ENCODE measurements around the gene MCOLN1.
"Not testable (repeated sequence)": the region's sequence is repeated elsewhere in the genome, so short reads cannot be mapped to it uniquely, and the experiment has no call there.

Gene MCOLN1

DNA sequence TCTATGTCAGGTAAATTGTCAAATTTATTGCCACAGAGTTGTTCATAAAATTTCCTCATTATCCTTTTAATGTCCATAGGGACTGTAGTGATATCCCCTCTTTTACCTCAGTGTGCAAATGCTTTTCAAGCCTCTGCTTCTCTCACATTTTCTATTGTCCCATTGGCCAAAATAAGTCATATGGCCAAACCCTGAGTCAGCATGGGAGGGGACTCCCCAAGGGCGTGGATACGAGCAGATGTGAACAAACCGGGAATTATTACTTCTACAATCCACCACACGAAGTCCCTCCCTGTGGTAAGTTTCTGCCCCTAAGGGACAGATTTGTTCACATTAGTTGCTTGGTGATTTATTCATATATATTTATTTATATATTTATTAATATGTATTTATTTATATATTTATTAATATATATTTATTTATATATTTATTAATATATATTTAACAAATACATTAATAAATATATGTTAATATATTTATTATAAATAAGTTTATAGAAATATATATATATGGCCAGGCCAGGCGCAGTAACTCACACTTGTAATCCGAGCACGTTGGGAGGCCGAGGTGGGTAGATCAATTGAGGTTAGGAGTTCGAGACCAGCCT lies 53.1 kb downstream of the MCOLN1 start:
- no peak for DNase-seq (ENCODE audit: low read depth)

DNA sequence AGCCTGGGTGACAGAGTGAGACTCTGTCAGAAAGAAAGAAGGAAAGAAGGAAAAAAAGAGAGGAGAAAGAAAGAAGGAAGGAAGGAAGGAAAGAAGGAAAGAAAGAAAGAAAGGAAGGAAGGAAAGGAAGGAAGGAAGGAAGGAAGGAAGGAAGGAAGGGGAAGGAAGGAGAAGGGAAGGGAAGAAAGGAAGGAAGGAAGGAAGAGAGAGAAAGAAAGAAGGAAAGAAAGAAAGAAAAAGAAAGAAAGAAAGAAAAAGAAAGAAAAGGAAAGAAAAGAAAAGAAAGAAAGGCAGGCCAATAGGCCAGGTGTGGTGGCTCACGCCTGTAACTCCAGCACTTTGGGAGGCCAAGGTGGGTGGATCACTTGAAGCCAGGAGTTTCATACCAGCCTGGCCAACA lies 55.0 kb downstream of the MCOLN1 start:
- DNase-seq (ENCODE audit: low read depth) = not testable (repeated sequence)

DNA sequence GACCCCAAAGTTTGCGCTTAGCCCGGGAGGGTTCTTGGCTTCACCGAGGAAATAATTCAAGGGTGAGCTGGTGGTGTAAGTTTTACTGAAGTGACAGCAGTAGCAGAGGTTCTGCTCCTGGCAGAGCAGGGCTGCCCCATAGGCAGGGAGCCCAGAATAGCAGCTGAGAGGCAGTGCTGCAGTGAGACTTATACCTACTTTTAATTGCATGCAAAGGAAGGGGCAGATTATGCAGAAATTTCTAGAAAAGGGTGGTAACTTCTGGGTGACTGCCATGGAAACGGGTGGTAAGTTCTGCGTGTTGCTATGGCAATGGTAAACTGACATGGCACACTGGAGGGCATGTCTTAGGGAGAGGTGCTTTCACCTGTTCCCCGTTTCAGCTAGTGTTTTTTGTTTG lies 55.7 kb downstream of the MCOLN1 start:
- no peak for DNase-seq (ENCODE audit: low read depth)

DNA sequence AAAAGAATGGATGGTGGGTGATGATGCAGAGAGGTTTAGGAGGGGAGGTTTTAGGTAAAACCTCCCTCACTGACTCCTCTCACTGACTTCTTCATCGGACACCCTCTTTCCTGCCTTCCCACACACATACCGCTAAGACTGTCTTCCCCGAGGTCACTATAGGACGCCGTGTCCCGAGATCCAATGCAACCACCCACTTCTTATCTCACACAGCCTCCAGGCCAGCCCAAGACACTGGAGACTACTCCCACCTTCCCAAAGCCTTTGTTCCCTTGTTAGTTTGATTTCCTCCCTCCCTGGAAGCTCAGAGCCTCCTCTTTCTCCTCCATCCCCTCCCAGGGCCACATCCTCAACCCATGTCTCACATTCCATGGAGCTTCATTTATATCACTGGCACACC lies 56.8 kb downstream of the MCOLN1 start:
- DNase-seq (ENCODE audit: low read depth) = no peak

DNA sequence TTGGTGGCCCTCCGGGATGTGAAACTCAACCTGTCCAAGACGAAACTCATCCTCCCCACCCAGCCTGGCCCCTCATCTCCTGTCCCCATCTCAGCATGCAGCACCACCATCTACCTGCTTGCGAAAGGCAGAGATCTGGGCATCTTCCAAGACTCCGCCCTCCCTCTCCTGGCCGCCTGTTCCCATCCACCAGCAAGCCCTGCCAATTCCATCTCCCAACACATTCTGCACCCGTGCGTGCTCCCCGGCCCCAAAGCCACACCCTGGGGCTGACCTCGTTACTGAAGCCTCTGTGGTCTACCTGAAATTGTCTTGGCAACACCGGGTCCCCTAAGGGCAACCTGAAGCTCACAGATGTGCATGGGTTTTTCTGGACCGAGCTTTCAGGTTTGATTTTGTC lies 60.0 kb downstream of the MCOLN1 start:
- DNase-seq (ENCODE audit: low read depth) = no peak

All from HS-27A (cell line).